GM18505 (cell line): ENCODE results near the gene LPAR6.
"Not testable (repeated sequence)": the region's sequence is repeated elsewhere in the genome, so short reads cannot be mapped to it uniquely, and the experiment has no call there.

Experiments used
- ATAC-seq: cut with Tn5 transposase; IDR thresholded peaks from one replicate; pipeline ENCODE4 v1.9.1; 2021; ENCODE audit not compliant: unreplicated experiment
- POLR2A ChIP-seq: IDR thresholded peaks from 4 replicates; pipeline ENCODE4 v1.6.1; 2011; ENCODE audit warnings: borderline replicate concordance; ENCODE audit not compliant: insufficient read depth, insufficient read length; ENCODE audit errors: extremely low read depth

The LPAR6 gene, protein sequence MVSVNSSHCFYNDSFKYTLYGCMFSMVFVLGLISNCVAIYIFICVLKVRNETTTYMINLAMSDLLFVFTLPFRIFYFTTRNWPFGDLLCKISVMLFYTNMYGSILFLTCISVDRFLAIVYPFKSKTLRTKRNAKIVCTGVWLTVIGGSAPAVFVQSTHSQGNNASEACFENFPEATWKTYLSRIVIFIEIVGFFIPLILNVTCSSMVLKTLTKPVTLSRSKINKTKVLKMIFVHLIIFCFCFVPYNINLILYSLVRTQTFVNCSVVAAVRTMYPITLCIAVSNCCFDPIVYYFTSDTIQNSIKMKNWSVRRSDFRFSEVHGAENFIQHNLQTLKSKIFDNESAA

DNA sequence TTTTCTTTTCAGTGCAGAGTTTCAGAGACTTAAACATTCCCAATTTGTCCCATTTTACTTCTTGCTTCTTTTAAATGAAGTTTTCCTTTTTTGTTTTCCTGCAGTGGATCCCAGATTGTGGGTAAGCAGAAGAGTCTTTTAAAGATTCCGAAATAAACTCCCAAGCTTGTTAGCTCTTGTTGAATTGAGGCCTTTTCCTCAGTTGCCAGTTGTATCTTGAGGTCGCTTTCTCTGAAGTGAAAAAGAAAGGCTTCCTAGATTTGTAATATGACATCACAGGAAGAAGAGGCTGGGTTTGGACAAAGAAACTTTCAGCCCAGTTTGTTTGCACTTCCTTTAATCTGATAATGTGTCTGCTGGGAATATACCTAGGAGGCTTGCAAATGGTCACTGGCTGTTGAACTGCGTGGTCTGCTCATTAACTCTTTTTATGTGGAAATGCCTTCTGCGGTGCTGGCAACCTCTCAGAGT lies at the start of gene LPAR6:
Gene LPAR6, minus strand, starts transcription at position 233 of the 471 bp plus-strand sequence. CDS start 690 bp downstream, outside the sequence.
- TF ChIP-seq POLR2A = no peak
- no peak for ATAC-seq

DNA sequence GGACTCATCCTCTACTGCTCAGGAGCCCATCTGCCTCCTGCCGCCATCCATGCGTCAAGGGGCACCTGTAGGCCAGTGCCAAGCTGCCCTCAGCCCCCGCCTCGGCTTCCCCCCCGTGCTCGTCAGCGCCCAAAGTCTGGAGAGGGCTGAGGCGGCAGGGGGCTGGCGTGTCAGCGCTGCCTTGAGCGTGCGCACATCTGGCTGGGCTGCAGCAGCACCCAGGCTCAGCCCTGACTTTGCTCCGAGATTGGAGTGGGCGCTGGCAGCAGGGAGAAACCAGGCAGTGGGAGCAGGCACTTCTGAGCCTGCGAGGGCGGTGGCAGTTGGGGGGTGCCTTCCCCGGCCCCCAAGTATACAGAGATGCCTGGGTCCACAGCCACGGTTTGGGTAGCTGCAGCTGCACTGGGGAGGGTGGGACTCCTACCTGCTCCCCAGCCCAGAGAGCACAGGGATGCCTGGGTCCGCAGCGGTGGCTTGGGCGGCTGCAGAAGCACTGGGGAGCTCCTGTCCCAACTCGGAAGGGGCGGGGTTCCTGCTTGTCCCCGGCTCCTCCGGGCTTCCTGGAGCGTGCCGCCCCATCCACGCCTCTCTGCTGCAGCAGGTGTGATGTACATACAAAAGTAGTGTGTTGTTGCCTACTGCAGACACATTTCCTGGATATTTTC lies 44.8 kb upstream of the LPAR6 start:
- ATAC-seq = no peak
- TF ChIP-seq POLR2A = no peak

DNA sequence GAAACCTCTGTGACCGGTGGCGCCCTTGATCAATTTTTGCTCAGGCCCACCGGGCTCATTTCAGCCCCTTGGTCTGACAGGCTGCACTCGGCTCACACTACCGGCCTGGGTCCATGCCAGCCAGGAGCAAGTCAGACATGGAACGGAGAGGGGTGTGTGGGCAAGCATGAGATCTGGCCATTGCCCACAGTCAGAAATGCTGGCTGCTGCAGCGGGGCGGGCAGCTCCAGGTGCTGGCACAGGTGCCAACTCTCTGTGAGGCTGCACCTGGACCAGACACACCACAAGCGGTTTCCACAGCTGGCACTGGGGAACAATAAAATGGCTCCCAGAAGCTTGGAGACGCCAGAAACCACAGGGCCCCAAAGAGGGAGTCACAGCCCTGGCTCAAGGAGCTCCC lies 43.6 kb upstream of the LPAR6 start:
- no peak for ATAC-seq
- no peak for TF ChIP-seq POLR2A

DNA sequence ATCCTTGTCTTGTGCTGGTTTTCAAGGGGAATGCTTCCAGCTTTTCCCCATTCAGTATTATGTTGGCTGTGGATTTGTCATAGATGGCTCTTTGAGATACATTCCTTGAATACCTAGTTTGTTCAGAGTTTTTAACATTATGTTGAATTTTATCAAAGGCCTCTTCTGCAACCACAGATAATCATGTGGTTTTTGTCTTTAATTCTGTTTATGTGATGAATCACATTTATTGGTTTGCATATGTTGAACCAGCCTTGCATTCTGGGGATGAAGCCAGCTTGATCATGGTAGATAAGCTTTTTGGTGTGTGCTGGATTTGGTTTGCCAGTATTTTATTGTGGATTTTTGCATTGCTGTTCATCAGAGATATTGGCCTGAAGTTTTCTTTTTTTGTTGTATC lies 38.3 kb upstream of the LPAR6 start:
- ATAC-seq = not testable (repeated sequence)

DNA sequence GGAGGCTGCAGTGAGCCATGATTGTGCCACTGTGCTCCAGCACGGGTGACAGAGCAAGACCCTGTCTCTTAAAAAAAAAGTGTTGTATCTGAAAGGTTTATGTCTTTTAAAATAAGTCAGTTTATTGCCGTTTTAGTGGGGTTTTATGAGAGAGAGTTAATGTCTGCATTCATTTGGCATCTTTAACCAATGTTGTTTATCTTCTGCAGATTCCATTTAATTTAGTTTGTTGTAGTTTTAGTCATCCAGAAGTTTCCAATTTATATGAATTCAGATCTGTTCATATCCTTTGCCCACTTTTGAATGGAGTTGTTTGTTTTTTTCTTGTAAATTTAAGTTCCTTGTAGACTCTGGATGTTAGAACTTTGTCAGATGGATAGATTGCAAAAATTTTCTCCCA lies 36.7 kb upstream of the LPAR6 start:
- no peak for TF ChIP-seq POLR2A

DNA sequence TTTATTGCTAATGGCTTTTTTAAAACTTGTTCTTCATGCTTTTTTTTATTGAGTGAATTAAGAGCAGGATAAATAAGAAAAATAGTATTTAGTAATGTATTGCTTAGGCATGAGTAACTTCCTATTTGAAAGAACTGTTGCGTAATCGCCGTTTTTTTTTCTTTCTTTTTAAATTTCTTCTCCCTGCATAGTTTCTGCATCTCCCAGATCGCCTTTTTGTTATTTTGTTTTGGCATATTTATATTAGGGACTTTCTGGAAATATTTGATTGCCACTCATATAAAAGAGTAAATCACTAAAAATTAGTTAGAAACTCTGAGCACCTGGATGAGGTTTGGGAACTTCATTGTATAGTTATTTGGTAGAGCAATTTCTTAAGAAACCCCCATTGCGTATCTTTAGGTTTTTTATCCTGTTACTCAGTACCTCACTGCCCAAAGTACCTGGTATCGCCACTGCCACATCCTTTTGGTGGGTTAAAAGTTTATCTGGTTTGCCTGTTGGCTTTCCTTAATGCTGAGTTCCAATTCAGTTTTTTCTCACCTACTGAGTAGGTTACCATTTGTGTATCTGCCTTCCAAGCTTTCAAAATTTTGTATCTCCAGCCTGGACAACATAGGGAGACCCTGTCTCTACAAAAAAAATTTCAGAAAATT lies 36.2 kb upstream of the LPAR6 start:
- no peak for TF ChIP-seq POLR2A
- ATAC-seq = no peak

More for the DNA sequence above, 36.7 kb upstream of the LPAR6 start:
- ATAC-seq = no peak

DNA sequence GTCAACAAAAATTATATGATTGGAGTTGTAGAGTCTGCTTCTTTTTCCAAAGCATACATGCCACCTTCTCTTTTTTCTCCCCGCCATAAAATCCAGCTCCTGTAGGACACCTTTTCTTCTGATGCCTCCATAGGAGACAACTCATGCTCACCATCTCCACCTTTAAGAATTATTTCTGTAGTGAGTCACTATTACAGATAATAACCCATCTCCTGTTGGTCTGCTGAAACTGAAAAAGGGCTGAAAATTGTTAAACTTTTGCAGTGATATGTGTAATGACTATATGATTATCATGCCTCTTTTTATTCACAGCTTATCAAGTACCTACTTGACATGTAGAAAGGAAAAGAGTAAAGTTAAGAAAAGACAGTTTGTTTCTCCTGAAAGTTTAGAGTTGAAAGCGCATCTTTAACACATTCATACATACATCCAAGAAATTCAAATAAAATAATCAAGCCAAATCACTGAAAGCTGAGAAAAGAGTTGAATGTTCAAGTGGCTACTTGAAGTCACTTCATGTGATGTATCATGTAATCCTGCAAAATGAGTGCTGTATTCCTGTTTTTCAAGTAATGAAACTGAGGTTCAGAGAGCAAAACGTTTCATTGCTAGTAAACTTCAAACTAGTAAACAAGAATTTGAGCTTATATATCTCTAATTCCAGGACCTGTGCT lies 35.5 kb upstream of the LPAR6 start:
- no peak for ATAC-seq
- no peak for TF ChIP-seq POLR2A

DNA sequence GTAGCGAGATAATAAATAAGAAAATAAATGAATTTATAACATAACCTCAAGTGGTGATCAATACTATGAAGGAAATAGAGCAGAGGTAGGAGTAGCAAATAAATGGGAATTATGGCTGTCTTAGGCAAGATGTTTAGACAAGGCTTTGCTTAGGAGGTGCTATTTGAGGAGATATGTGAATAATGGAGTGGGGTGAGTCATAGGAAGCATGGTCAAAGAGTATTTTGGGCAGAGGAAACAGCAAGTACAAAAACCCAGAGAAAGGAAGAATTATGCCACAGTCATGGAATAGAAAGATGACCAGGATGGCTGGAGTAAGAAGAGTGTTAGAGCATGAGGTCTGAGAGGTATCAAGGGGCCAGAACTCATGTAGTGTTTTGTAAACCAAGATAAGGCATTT lies 33.6 kb upstream of the LPAR6 start:
- TF ChIP-seq POLR2A = no peak
- no peak for ATAC-seq

DNA sequence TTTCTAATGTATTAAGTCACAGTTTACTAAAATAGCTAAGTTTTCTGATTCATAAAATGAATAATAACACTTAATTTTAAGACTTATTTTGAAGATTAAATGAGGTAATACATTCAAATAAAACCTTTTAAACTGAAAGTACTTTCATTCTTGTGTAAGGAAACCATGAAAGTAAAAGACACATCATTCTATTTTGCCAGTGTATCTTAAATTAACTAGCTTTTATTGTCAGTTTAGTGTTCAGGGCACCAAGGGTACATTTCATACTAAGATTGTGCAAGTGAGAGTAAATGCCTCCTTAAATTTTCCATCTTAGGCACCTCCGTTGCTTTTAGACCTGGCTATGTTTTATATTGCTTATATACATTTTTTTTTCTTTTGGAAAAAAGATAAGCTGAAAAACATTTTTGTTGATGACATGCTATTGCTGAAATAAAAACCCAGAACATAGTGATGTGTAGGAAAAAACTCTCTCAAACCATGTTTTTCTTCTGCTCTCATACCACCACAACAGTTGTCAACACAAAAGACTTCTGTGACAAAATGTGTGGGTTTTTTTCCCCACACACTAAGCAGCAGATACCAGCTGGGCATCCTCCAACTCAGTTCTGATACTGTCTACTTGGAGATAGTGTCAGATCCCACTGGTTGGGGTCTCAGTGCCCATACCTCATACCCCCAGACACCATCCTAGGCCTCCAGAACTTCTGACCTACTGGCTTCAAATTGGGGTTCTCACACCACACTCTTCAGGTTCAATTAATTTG lies 30.7 kb upstream of the LPAR6 start:
- no peak for ATAC-seq
- TF ChIP-seq POLR2A = no peak

DNA sequence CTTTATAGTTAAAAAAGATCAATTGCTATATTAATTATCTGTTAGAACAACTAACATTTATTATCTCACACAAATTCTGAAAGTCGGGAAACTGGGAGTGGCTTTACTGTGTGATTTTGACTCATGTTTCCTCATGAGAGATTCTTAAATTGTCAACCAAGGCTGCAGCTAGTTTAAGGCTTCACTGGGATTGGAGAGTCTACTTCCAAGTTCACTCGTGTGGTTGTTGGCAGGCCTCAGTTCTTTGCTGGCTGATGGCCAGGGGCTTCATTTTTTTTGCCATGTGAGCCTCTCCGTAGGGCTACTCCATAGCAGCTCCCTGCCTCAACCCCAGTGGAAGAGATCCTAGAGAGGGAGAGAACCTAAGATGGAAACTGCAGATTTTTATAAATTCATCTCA lies 24.5 kb upstream of the LPAR6 start:
- ATAC-seq = no peak
- no peak for TF ChIP-seq POLR2A

DNA sequence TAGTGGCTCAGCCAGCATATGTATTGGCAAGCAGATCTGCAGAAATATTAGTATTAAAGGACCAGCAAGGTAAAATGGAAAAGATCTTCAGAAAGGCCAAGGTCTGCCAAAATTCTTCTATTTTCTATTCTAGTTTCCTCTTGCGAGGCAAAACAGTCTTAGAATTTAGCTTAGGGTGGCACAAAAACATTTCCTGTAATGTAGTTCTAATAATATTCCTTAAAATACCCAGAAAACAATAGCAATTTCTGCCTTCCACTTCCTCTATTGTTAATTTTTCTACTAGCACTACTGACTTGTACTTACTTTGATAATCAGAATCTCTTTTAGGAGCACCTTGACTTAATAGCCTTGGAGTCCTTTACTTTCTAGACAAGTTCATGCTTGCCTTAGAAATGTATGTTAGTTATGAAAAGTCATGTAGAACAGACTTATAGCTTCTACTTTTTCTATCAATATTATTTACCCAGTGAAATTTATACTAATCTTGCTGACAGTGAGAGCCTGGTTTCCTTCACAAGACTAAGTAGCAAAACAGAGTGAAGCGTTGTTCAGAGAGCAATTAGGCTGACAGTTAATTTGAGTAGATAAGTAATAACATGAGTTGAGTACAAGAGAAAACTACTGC lies 23.9 kb upstream of the LPAR6 start:
- TF ChIP-seq POLR2A = no peak
- ATAC-seq = no peak

DNA sequence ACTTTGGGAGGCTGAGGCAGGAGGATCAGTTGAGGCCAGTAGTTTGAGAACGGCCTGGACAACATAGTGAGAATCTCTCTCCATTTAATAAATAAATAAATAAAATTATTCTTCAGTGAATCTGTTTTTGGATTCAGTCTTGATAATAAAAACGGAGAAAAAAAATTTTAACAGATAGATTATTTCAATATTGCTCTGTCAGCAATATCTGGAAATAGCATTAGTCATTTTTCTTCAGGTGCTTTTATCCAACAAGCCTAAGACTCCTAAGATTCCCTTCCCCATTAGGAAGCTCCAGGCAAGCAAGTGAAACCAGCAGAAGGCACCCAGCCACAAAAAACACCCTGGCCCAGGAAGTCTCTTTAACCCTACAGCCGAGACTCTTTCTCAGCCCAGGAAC lies 21.3 kb upstream of the LPAR6 start:
- no peak for ATAC-seq
- TF ChIP-seq POLR2A = no peak
